GM12892 (cell line): ENCODE data around the gene FCMR.

Experiments
- POLR2A ChIP-seq: IDR thresholded peaks from 2 replicates; pipeline ENCODE4 v1.6.1; 2011; ENCODE audit warnings: low read depth, low read length, control low read depth
- POLR2AphosphoS5 ChIP-seq: IDR thresholded peaks from 2 replicates; pipeline ENCODE4 v1.6.1; 2011; ENCODE audit warnings: low read depth, low read length, control low read depth

DNA sequence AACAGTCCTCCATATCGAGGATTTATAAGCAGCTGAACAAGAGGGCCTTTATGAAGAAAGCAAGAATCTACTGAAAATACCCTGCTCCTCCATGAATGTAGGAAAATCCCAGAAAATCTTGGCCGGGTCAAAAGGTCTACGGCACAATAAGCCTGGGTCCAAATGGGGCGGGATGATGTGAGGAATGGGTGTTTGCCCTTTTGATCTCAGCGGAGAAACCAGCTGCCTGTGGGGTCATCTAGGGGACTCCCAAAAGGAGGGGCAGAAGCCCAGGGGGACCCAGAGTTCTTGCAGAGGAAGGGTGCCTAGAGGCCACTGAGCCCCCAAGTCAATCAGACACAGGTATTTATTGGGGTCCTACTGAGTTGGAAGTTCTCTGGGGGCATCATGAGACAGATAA lies 35.9 kb upstream of the FCMR start:
- no peak for TF ChIP-seq POLR2A
- TF ChIP-seq POLR2AphosphoS5: no peak
